GM18870 (cell line): Measurements from ENCODE around the gene OR6B1.
"Not testable (repeated sequence)": the region's sequence is repeated elsewhere in the genome, so short reads cannot be mapped to it uniquely, and the experiment has no call there.

Source experiments
- ATAC-seq: cut with Tn5 transposase; IDR thresholded peaks from one replicate; pipeline ENCODE4 v1.9.1; 2021; ENCODE audit warnings: moderate library complexity; ENCODE audit not compliant: unreplicated experiment

OR6B1 gene

DNA sequence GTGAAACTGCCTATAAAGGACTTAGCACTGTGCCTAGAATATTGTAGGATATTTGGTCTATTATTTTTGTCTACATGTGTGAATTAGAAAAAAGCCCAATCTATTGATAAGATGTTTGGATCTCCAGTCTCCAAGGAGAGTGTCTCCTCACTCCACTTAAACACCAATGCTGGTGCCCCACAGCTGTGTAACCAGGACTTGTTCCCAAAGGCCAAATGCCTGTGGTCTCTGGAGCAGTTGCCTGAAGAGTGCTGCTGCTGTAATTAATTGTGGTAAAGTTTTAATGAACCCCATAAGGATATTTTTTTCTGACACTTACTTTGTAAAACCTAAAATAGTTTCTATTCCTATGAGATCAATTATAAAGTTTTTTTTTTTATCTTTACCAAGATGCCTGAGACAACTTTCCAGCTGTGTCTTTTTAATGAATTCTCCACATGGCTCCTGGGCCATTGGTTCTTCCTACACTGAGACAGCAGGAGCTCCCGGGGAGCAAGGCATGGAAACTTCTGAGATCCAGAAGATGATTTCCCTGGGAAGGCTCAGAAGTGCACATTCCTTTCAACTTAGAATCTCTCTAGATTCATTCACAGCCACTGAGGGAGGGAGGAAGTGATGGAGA, 37.4 kb downstream of the OR6B1 start:
- no peak for ATAC-seq

GRCh38 chr7:144038887-144039286, 38.8 kb downstream of the OR6B1 start:
- ATAC-seq = no peak

DNA sequence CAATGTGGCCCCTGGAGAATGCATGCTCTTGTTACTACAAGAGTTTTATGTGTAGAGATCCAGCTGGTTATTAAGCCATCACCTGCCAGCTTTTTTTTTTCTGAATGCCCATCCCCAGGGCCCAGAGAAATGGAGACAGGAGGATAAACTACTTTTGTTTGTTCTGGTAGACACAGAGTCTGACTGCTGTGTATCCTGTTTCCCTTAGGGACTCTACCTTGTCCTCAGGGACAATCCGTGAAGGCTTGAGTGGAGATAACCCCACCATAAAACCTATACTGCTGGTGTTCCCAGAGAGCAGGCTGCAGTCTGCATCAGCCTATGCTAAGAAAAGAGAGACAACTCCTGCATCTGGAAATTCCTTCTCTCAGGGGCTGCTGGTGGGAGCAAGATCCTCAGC, 48.5 kb downstream of the OR6B1 start, which contains the start of gene OR2A5:
Gene OR2A5 (plus strand): TSS at position 301 of the 400 bp plus-strand sequence. CDS start 1,454 bp downstream, outside the sequence.
- ATAC-seq = no peak

- no peak for ATAC-seq
Observed at GRCh38 chr7:144049491-144049890, 49.4 kb downstream of the OR6B1 start.

DNA sequence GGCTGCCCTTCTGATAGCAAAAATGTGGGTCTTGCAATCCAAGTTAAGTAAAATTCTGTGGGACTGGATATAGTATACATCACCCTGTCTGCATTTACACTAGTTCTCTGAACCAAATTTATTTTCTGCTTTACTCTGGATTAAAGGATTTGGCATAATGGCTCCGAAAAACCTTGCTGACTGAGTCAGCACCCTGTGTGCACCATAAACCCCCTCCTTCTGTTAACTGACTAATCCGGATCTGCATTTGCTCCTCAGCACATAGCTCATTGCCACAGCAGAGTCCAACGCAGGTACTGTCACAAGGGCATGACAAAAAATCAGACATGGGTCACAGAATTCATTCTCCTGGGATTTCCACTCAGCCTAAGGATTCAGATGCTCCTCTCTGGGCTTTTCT, 50.0 kb downstream of the OR6B1 start:
- ATAC-seq = no peak

- ATAC-seq = not testable (repeated sequence)
Observed at GRCh38 chr7:144050884-144051283, 50.8 kb downstream of the OR6B1 start.

DNA sequence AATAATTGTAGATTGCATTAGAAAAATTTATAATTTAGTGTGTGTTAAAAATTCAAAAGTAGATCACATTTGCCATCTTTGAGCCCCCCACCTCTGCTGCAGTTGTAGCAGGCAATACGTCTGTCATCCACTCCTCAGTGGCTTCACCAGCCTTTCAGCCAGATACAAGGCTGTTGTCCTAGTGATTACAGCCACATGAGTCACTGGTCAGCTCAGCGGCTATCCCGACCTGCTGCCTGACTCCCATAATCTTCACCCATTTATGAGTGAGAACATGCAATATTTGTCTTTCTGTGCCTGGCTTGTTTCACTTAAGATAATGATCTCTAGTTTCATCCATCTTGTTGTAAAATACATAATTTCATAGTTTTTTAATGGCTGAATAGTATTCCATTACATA, 57.8 kb downstream of the OR6B1 start:
- ATAC-seq = no peak
